ENCODE data around the gene SLC49A4.
A peak's percentile ranks its signal among the peaks of the same experiment; 100 is the strongest.

Gene SLC49A4

GRCh38 chr3:122793568-122794416 is 1.1 kb upstream of the SLC49A4 start, which contains the start of gene HSPBAP1 (continued):
- TF ChIP-seq GLI4 (tag by site-specific recombination; IDR thresholded peaks at IDR 0.05), result no peak
- 0 out of 2 replicates have a peak, but pooled peaks have one; percentile 7 for TF ChIP-seq ZSCAN30 (tag by site-specific recombination; IDR thresholded peaks at IDR 0.05)
- peak; percentile 82 for TF ChIP-seq ZNF366 (tag by site-specific recombination; conservative IDR thresholded peaks at IDR 0.05)
- TF ChIP-seq GFI1B (tag by site-specific recombination; IDR thresholded peaks at IDR 0.05), result peak; percentile 59; the same call in 1 of the 2 replicates
- peak; percentile 77; the same call in 1 of the 2 replicates for TF ChIP-seq ZNF501 (tag by site-specific recombination; IDR thresholded peaks at IDR 0.05)
- TF ChIP-seq ZNF677 (tag by site-specific recombination; IDR thresholded peaks at IDR 0.05), result no peak
- peak; percentile 89 for TF ChIP-seq ZNF394 (tag by site-specific recombination; IDR thresholded peaks at IDR 0.05; ENCODE audit: borderline replicate concordance)
- peak; percentile 44; the same call in 1 of the 2 replicates for TF ChIP-seq KLF10 (tag by site-specific recombination; IDR thresholded peaks at IDR 0.05)
- no peak for TF ChIP-seq ZNF26 (tag by site-specific recombination; IDR thresholded peaks at IDR 0.05)
- TF ChIP-seq ZNF521 (tag by site-specific recombination; IDR thresholded peaks at IDR 0.05), result no peak
- no peak for TF ChIP-seq BCL6B (tag by site-specific recombination; IDR thresholded peaks at IDR 0.05)
- TF ChIP-seq SETDB1 (IDR thresholded peaks at IDR 0.05; ENCODE audit: insufficient read length, low read length), result peak; percentile 72
- TF ChIP-seq ZBTB17 (tag by site-specific recombination; IDR thresholded peaks at IDR 0.05), result peak; percentile 69; the same call in 1 of the 2 replicates
- 0 out of 2 replicates have a peak, but pooled peaks have one; percentile 58 for TF ChIP-seq ZNF24 (tag by site-specific recombination; IDR thresholded peaks at IDR 0.05)
- TF ChIP-seq ZBTB44 (tag by site-specific recombination; IDR thresholded peaks at IDR 0.05), result no peak
- no peak for TF ChIP-seq HOXC10 (CRISPR knock-in tag; IDR thresholded peaks at IDR 0.05)
- peak; percentile 15; the same call in 1 of the 2 replicates for TF ChIP-seq ZBTB21 (tag by site-specific recombination; IDR thresholded peaks at IDR 0.05)
- TF ChIP-seq ZNF558 (tag by site-specific recombination; IDR thresholded peaks at IDR 0.05), result 0 out of 2 replicates have a peak, but pooled peaks have one; percentile 23
- TF ChIP-seq ZNF544 (tag by site-specific recombination; IDR thresholded peaks at IDR 0.05), result no peak
- TF ChIP-seq ZNF843 (tag by site-specific recombination; IDR thresholded peaks at IDR 0.05), result 0 out of 2 replicates have a peak, but pooled peaks have one; percentile 18
- peak; percentile 73 for TF ChIP-seq GLIS1 (tag by site-specific recombination; IDR thresholded peaks at IDR 0.05)
- no peak; the same call in 1 of the 2 replicates for TF ChIP-seq ZNF580 (tag by site-specific recombination; IDR thresholded peaks at IDR 0.05)
- no peak for TF ChIP-seq ZNF830 (tag by site-specific recombination; IDR thresholded peaks at IDR 0.05; ENCODE audit: low read depth)
- TF ChIP-seq PRDM10 (tag by site-specific recombination; IDR thresholded peaks at IDR 0.05), result peak; percentile 76
- no peak for TF ChIP-seq ZNF555 (tag by site-specific recombination; conservative IDR thresholded peaks at IDR 0.05)
- TF ChIP-seq ZNF211 (tag by site-specific recombination; IDR thresholded peaks at IDR 0.05; ENCODE audit: low read depth), result no peak
- TF ChIP-seq REST (tag by site-specific recombination; IDR thresholded peaks at IDR 0.05), result no peak
